HUES48 (cell line): ENCODE measurements around the gene RFXANK.

Experiments
- H3K27ac ChIP-seq: one replicate; pipeline ENCODE4 v1.7.0; 2013; ENCODE audit warnings: low read depth, low read length, inconsistent platforms
- H3K27me3 ChIP-seq: 2 replicates; pipeline ENCODE4 v1.6.1; 2013; ENCODE audit warnings: mild to moderate bottlenecking, low read length; ENCODE audit not compliant: control insufficient read depth, insufficient read depth
- H3K36me3 ChIP-seq: 2 replicates; pipeline ENCODE4 v1.6.1; 2013; ENCODE audit warnings: low read length; ENCODE audit not compliant: control insufficient read depth, insufficient read depth
- H3K4me1 ChIP-seq: 2 replicates; pipeline ENCODE4 v1.6.1; 2013; ENCODE audit warnings: mild to moderate bottlenecking, low read length; ENCODE audit not compliant: control insufficient read depth, insufficient read depth
- H3K4me3 ChIP-seq: 2 replicates; pipeline ENCODE4 v1.5.1; 2013; ENCODE audit warnings: mild to moderate bottlenecking, low read depth, low read length
- H3K9ac ChIP-seq: 2 replicates; pipeline ENCODE4 v1.6.1; 2013; ENCODE audit warnings: mild to moderate bottlenecking, low read depth, low read length, moderate library complexity
- H3K9me3 ChIP-seq: 2 replicates; pipeline ENCODE4 v1.6.1; 2013; ENCODE audit warnings: low read length; ENCODE audit not compliant: control insufficient read depth, insufficient read depth

The RFXANK gene

GRCh38 chr19:19193926-19194325, 1.9 kb downstream of the RFXANK start:
- no peak overlapping the region for H3K9ac ChIP-seq

GRCh38 chr19:19201697-19202630, 9.9 kb downstream of the RFXANK start:
- Histone ChIP-seq H3K9me3 (no peaks in the 10 kb centered on the region), H3K9ac (no peak overlapping the region), H3K27me3 (peaks cover 32% of the 10 kb centered on the region), H3K4me1 (no peaks in the 10 kb centered on the region), H3K27ac (no peak overlapping the region), H3K36me3 (peaks cover 33% of the 10 kb centered on the region), H3K4me3 (peak overlapping the region; percentile 76)

More at GRCh38 chr19:19193926-19194325, 1.9 kb downstream of the RFXANK start:
- no peaks in the 10 kb centered on the region for H3K4me1 ChIP-seq
- no peaks in the 10 kb centered on the region for H3K27me3 ChIP-seq
- H3K36me3 ChIP-seq, result peaks cover 31% of the 10 kb centered on the region
- no peaks in the 10 kb centered on the region for H3K9me3 ChIP-seq
- H3K4me3 ChIP-seq, result no peak overlapping the region
- H3K27ac ChIP-seq, result no peak overlapping the region

- H3K4me3 ChIP-seq, result peak overlapping the region; percentile 76
- H3K9ac ChIP-seq, result peak overlapping the region; percentile 73
- peaks cover 38% of the 10 kb centered on the region for H3K27me3 ChIP-seq
- no peaks in the 10 kb centered on the region for H3K4me1 ChIP-seq
- no peaks in the 10 kb centered on the region for H3K9me3 ChIP-seq
- H3K27ac ChIP-seq, result peak overlapping the region; percentile 40
- peaks cover 29% of the 10 kb centered on the region for H3K36me3 ChIP-seq
Measured at GRCh38 chr19:19202707-19203011, 10.6 kb downstream of the RFXANK start.

GRCh38 chr19:19203012-19203856, 11.2 kb downstream of the RFXANK start, which contains the start of gene NR2C2AP:
Gene NR2C2AP (minus strand): TSS chr19:19203414. CDS start chr19:19203060, 354 bp downstream.
- H3K4me3 ChIP-seq, result peak within 1 kb of the TSS; percentile 76
- peak within 1 kb of the TSS; percentile 73 for H3K9ac ChIP-seq
- H3K27me3 ChIP-seq, result peaks cover 41% of the 10 kb centered on the region
- H3K36me3 ChIP-seq, result peaks cover 25% of the 10 kb centered on the region
- H3K27ac ChIP-seq, result peak within 1 kb of the TSS; percentile 40
- H3K4me1 ChIP-seq, result no peaks in the 10 kb centered on the region
- no peaks in the 10 kb centered on the region for H3K9me3 ChIP-seq

GRCh38 chr19:19204181-19204580, 12.1 kb downstream of the RFXANK start:
- H3K27ac ChIP-seq, result no peak overlapping the region
- H3K27me3 ChIP-seq, result peaks cover 50% of the 10 kb centered on the region
- peaks cover 15% of the 10 kb centered on the region for H3K36me3 ChIP-seq
- H3K4me3 ChIP-seq, result no peak overlapping the region
- no peaks in the 10 kb centered on the region for H3K9me3 ChIP-seq
- no peaks in the 10 kb centered on the region for H3K4me1 ChIP-seq
- no peak overlapping the region for H3K9ac ChIP-seq

GRCh38 chr19:19205416-19206410, 13.7 kb downstream of the RFXANK start:
- peaks cover 63% of the 10 kb centered on the region for H3K27me3 ChIP-seq
- no peak overlapping the region for H3K27ac ChIP-seq

GRCh38 chr19:19206938-19207337, 14.9 kb downstream of the RFXANK start:
- Histone ChIP-seq H3K36me3 (peaks cover 2% of the 10 kb centered on the region), H3K27me3 (peaks cover 74% of the 10 kb centered on the region), H3K4me3 (no peak overlapping the region), H3K27ac (no peak overlapping the region), H3K9ac (no peak overlapping the region), H3K4me1 (no peaks in the 10 kb centered on the region), H3K9me3 (no peaks in the 10 kb centered on the region)

More at GRCh38 chr19:19205416-19206410, 13.7 kb downstream of the RFXANK start:
- Histone ChIP-seq H3K9ac (no peak overlapping the region), H3K9me3 (no peaks in the 10 kb centered on the region), H3K4me1 (no peaks in the 10 kb centered on the region), H3K36me3 (peaks cover 12% of the 10 kb centered on the region), H3K4me3 (no peak overlapping the region)

GRCh38 chr19:19207637-19208572, 15.8 kb downstream of the RFXANK start:
- H3K9ac ChIP-seq, result no peak overlapping the region
- H3K4me1 ChIP-seq, result 0 out of 2 replicates have a peak, but pooled peaks cover 4% of the 10 kb centered on the region
- H3K36me3 ChIP-seq, result no peaks in the 10 kb centered on the region
- no peaks in the 10 kb centered on the region for H3K9me3 ChIP-seq
- no peak overlapping the region for H3K27ac ChIP-seq
- H3K4me3 ChIP-seq, result no peak overlapping the region
- H3K27me3 ChIP-seq, result peaks cover 84% of the 10 kb centered on the region

GRCh38 chr19:19209372-19209771, 17.3 kb downstream of the RFXANK start:
- H3K27me3 ChIP-seq, result peaks cover 93% of the 10 kb centered on the region
- no peak overlapping the region for H3K4me3 ChIP-seq
- peaks cover 8% of the 10 kb centered on the region; the same call in 1 of the 2 replicates for H3K4me1 ChIP-seq
- no peak overlapping the region for H3K9ac ChIP-seq
- no peak overlapping the region for H3K27ac ChIP-seq
- H3K36me3 ChIP-seq, result no peaks in the 10 kb centered on the region
- H3K9me3 ChIP-seq, result no peaks in the 10 kb centered on the region
